ENCODE data around the gene GCFC2.

Gene GCFC2

GRCh38 chr2:75736276-75736675 is 25.6 kb upstream of the GCFC2 start:
- Histone ChIP-seq H3K27me3 (replicated peaks; ENCODE audit: control insufficient read depth, insufficient read depth, low read length) (no peaks in the 10 kb centered on the region), H3K4me3 (replicated peaks; ENCODE audit: low read depth, low read length) (no peak overlapping the region), H3K36me3 (ENCODE audit: control insufficient read depth, insufficient read depth, low read length) (no peaks in the 10 kb centered on the region)
- no peak for TF ChIP-seq CTCF (IDR thresholded peaks at IDR 0.05; ENCODE audit: insufficient read depth, low read length, poor library complexity, severe bottlenecking)
- DNase-seq (ENCODE audit: extremely low read depth, insufficient read length), result no peak

GRCh38 chr2:75729861-75730260 is 19.1 kb upstream of the GCFC2 start:
- no peak for DNase-seq (ENCODE audit: extremely low read depth, insufficient read length)
- peak; percentile 27 for TF ChIP-seq CTCF (IDR thresholded peaks at IDR 0.05; ENCODE audit: insufficient read depth, low read length, poor library complexity, severe bottlenecking)
- Histone ChIP-seq H3K27me3 (replicated peaks; ENCODE audit: control insufficient read depth, insufficient read depth, low read length) (no peaks in the 10 kb centered on the region), H3K4me3 (replicated peaks; ENCODE audit: low read depth, low read length) (no peak overlapping the region), H3K36me3 (ENCODE audit: control insufficient read depth, insufficient read depth, low read length) (no peaks in the 10 kb centered on the region)

GRCh38 chr2:75728614-75729419 is 18.1 kb upstream of the GCFC2 start:
- H3K36me3 ChIP-seq (ENCODE audit: control insufficient read depth, insufficient read depth, low read length), result no peaks in the 10 kb centered on the region
- no peak for TF ChIP-seq CTCF (IDR thresholded peaks at IDR 0.05; ENCODE audit: insufficient read depth, low read length, poor library complexity, severe bottlenecking)
- DNase-seq (ENCODE audit: extremely low read depth, insufficient read length), result no peak
- no peaks in the 10 kb centered on the region for H3K27me3 ChIP-seq (replicated peaks; ENCODE audit: control insufficient read depth, insufficient read depth, low read length)
- H3K4me3 ChIP-seq (replicated peaks; ENCODE audit: low read depth, low read length), result no peak overlapping the region

GRCh38 chr2:75722687-75723086 is 12.0 kb upstream of the GCFC2 start:
- TF ChIP-seq CTCF (IDR thresholded peaks at IDR 0.05; ENCODE audit: insufficient read depth, low read length, poor library complexity, severe bottlenecking), result no peak
- Histone ChIP-seq H3K36me3 (ENCODE audit: control insufficient read depth, insufficient read depth, low read length) (no peaks in the 10 kb centered on the region), H3K27me3 (replicated peaks; ENCODE audit: control insufficient read depth, insufficient read depth, low read length) (no peaks in the 10 kb centered on the region), H3K4me3 (replicated peaks; ENCODE audit: low read depth, low read length) (no peak overlapping the region)
- no peak for DNase-seq (ENCODE audit: extremely low read depth, insufficient read length)

GRCh38 chr2:75720525-75720924 is 9.8 kb upstream of the GCFC2 start:
- Histone ChIP-seq H3K27me3 (replicated peaks; ENCODE audit: control insufficient read depth, insufficient read depth, low read length) (no peaks in the 10 kb centered on the region), H3K4me3 (replicated peaks; ENCODE audit: low read depth, low read length) (no peak overlapping the region), H3K36me3 (ENCODE audit: control insufficient read depth, insufficient read depth, low read length) (no peaks in the 10 kb centered on the region)
- no peak for TF ChIP-seq CTCF (IDR thresholded peaks at IDR 0.05; ENCODE audit: insufficient read depth, low read length, poor library complexity, severe bottlenecking)
- no peak for DNase-seq (ENCODE audit: extremely low read depth, insufficient read length)
